ENCODE data around the gene ADGRG3. TPM values are rescaled to one million over a fixed set of nuclear protein-coding genes. Genes with fewer than 3 reads are reported as not detected.

The ADGRG3 gene
- polyA plus RNA-seq, 3 donors: 0.41 to 1.0 TPM; not detected in 1

DNA sequence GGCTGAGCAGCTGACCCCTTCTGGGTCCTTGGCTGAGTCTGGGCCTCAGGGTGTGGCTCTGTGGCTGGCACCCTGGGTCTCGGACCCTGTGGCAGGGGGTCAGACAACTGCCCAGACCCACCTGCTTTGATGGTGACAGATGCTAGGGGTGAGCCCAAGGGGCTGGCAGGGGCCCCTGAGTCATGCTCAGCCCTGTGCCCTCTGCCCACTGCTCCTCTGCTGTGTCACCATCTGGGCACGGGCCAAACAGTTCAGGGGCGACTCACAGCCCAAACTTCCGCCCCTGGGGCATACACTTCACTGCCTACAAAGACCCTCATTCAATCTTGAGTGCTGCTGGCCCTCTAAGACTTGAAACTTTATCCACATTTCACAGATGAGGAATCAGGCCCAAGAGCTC lies 33.9 kb upstream of the ADGRG3 start:
- Mint-ChIP-seq H3K4me1 (peaks cover 13% of the 10 kb centered on the region), H3K4me3 (no peak overlapping the region), H3K27me3 (ENCODE audit: low read depth in 3 of 3) (peaks cover 45 to 74% (median 46%) of the 10 kb centered on the region in 3 donors), H3K36me3 (no peaks in the 10 kb centered on the region), H3K27ac (no peak overlapping the region), H3K9me3 (peaks cover 0 to 3% (median 0%) of the 10 kb centered on the region in 7 donors)
- DNase-seq: no peak
- H3K9ac ChIP-seq (ENCODE audit: insufficient read depth, low read length, poor library complexity, severe bottlenecking): no peak overlapping the region
- H3K4me1 ChIP-seq (ENCODE audit: control insufficient read depth in 1 of 2, insufficient read depth in 2 of 2, low read length in 2 of 2): peaks cover 3 to 6% of the 10 kb centered on the region in 2 donors
- no peak overlapping the region for H3K4me3 ChIP-seq (replicated peaks in 1 of 3; ENCODE audit: low read depth in 2 of 3, low read length in 3 of 3)
- intact Hi-C loops (cut with micrococcal nuclease): no loop called here
- no peak overlapping the region for H2AFZ ChIP-seq (ENCODE audit: insufficient read depth, low read depth, low read length, poor library complexity, severe bottlenecking)
- WGBS (ENCODE audit: insufficient coverage): 17% methylated on average over 4 of the region's 4 CpGs
- H3K36me3 ChIP-seq (replicated peaks in 1 of 2; ENCODE audit: control insufficient read depth in 1 of 2, insufficient read depth in 2 of 2, low read length in 2 of 2): no peaks in the 10 kb centered on the region
- H3K79me2 ChIP-seq (ENCODE audit: insufficient read depth, low read length): no peaks in the 10 kb centered on the region
- no peaks in the 10 kb centered on the region for H4K20me1 ChIP-seq (ENCODE audit: insufficient read depth, low read length)
- no peak overlapping the region for H3K27ac ChIP-seq (ENCODE audit: low read depth in 1 of 2, low read length in 2 of 2)
- H3K9me3 ChIP-seq (replicated peaks in 1 of 2; ENCODE audit: control insufficient read depth in 1 of 2, insufficient read depth in 1 of 2, low read length in 2 of 2): peaks cover 0 to 5% of the 10 kb centered on the region in 2 donors
- H3K27me3 ChIP-seq (ENCODE audit: control insufficient read depth in 2 of 2, insufficient read depth in 2 of 2, low read length in 2 of 2): peaks cover 15 to 63% of the 10 kb centered on the region in 2 donors
- H3K4me2 ChIP-seq (replicated peaks; ENCODE audit: extremely low read depth, low read length, poor library complexity, severe bottlenecking): no peak overlapping the region
- no peak for TF ChIP-seq CTCF (IDR thresholded peaks at IDR 0.05)

GRCh38 chr16:57635266-57636097 lies 32.6 kb upstream of the ADGRG3 start:
- H3K9ac ChIP-seq (ENCODE audit: insufficient read depth, low read length, poor library complexity, severe bottlenecking): no peak overlapping the region
- no peak overlapping the region for H3K4me3 ChIP-seq (replicated peaks in 1 of 3; ENCODE audit: low read depth in 2 of 3, low read length in 3 of 3)
- Mint-ChIP-seq H3K27ac (no peak overlapping the region), H3K36me3 (no peaks in the 10 kb centered on the region), H3K4me3 (peak overlapping the region in 1 of 2 donors; percentile 37), H3K9me3 (peaks cover 0 to 3% (median 0%) of the 10 kb centered on the region in 7 donors), H3K27me3 (ENCODE audit: low read depth in 3 of 3) (peaks cover 40 to 74% (median 45%) of the 10 kb centered on the region in 3 donors), H3K4me1 (peaks cover 13% of the 10 kb centered on the region)
- H3K27me3 ChIP-seq (ENCODE audit: control insufficient read depth in 2 of 2, insufficient read depth in 2 of 2, low read length in 2 of 2): peaks cover 3 to 63% of the 10 kb centered on the region in 2 donors
- H3K4me1 ChIP-seq (ENCODE audit: control insufficient read depth in 1 of 2, insufficient read depth in 2 of 2, low read length in 2 of 2): peaks cover 3 to 6% of the 10 kb centered on the region in 2 donors
- TF ChIP-seq CTCF (IDR thresholded peaks at IDR 0.05): no peak
- no peaks in the 10 kb centered on the region for H3K9me3 ChIP-seq (replicated peaks in 1 of 2; ENCODE audit: control insufficient read depth in 1 of 2, insufficient read depth in 1 of 2, low read length in 2 of 2)
- H4K20me1 ChIP-seq (ENCODE audit: insufficient read depth, low read length): no peaks in the 10 kb centered on the region
- intact Hi-C loops (cut with micrococcal nuclease): no loop called here
- no peaks in the 10 kb centered on the region for H3K79me2 ChIP-seq (ENCODE audit: insufficient read depth, low read length)
- no peak overlapping the region for H3K27ac ChIP-seq (ENCODE audit: low read depth in 1 of 2, low read length in 2 of 2)
- no peaks in the 10 kb centered on the region for H3K36me3 ChIP-seq (replicated peaks in 1 of 2; ENCODE audit: control insufficient read depth in 1 of 2, insufficient read depth in 2 of 2, low read length in 2 of 2)
- no peak overlapping the region for H3K4me2 ChIP-seq (replicated peaks; ENCODE audit: extremely low read depth, low read length, poor library complexity, severe bottlenecking)
- DNase-seq: no peak
- WGBS (ENCODE audit: insufficient coverage): 87% methylated on average over 16 of the region's 16 CpGs
- H2AFZ ChIP-seq (ENCODE audit: insufficient read depth, low read depth, low read length, poor library complexity, severe bottlenecking): no peak overlapping the region

Data from CD14-positive monocyte (primary cell).